ENCODE results near the gene EGF.
A peak's percentile ranks its signal among the peaks of the same experiment; 100 is the strongest.

The EGF gene

GRCh38 chr4:109966891-109967481 lies 54.3 kb downstream of the EGF start:
- no peak for DNase-seq

- no peak for DNase-seq
Observed at GRCh38 chr4:109967798-109968520, 55.3 kb downstream of the EGF start.

GRCh38 chr4:109969087-109969486 lies 56.4 kb downstream of the EGF start:
- no peak for DNase-seq

GRCh38 chr4:109969919-109970318 lies 57.2 kb downstream of the EGF start:
- peak; percentile 70 for DNase-seq

GRCh38 chr4:109972786-109973528 lies 60.3 kb downstream of the EGF start:
- DNase-seq = no peak

- DNase-seq = no peak
Observed at GRCh38 chr4:109973529-109973905, 60.8 kb downstream of the EGF start.

- DNase-seq = no peak
Observed at GRCh38 chr4:109976189-109976588, 63.5 kb downstream of the EGF start.

- no peak for DNase-seq
Observed at GRCh38 chr4:109977854-109978501, 65.3 kb downstream of the EGF start.

GRCh38 chr4:109978704-109979454 lies 66.2 kb downstream of the EGF start:
- DNase-seq = no peak

- DNase-seq = no peak
Observed at GRCh38 chr4:109979920-109980717, 67.4 kb downstream of the EGF start.

GRCh38 chr4:109981936-109982335 lies 69.3 kb downstream of the EGF start:
- no peak for DNase-seq

GRCh38 chr4:109982521-109982920 lies 69.8 kb downstream of the EGF start:
- no peak for DNase-seq

GRCh38 chr4:109985993-109986974 lies 73.6 kb downstream of the EGF start:
- DNase-seq = no peak

GRCh38 chr4:109989044-109989443 lies 76.4 kb downstream of the EGF start:
- no peak for DNase-seq

- no peak for DNase-seq
Observed at GRCh38 chr4:109989618-109990017, 76.9 kb downstream of the EGF start.

- DNase-seq = no peak
Observed at GRCh38 chr4:109990261-109991257, 77.9 kb downstream of the EGF start.

GRCh38 chr4:109993116-109993515 lies 80.4 kb downstream of the EGF start:
- DNase-seq = no peak

- DNase-seq = no peak
Observed at GRCh38 chr4:109994415-109994827, 81.7 kb downstream of the EGF start.

- no peak for DNase-seq
Observed at GRCh38 chr4:109996526-109996925, 83.8 kb downstream of the EGF start.
